Activated B cell treated with CpG ODN at 0.5 μM for 24 hours (primary cell): ENCODE results near the gene OR2B6. TPM values are rescaled to one million over a fixed set of nuclear protein-coding genes. Genes with fewer than 3 reads are reported as not detected.
"Not testable (repeated sequence)": the region's sequence is repeated elsewhere in the genome, so short reads cannot be mapped to it uniquely, and the experiment has no call there.

Experiments
- ATAC-seq: fragments of 200-7000 bp; cut with Tn5 transposase; one replicate; pipeline ENCODE4 v1.10.0; 2021; ENCODE audit warnings: low read depth, mild to moderate bottlenecking, moderate library complexity
- CTCF ChIA-PET: fragments of 350-600 bp; sonication (Branson Sonifier 250); formaldehyde crosslinking; loops from one replicate; lab custom pipeline; 2021; ENCODE audit warnings: antibody characterized with exemption; lab: Charles Lee
- POLR2A ChIA-PET: fragments of 350-600 bp; sonication (Branson Sonifier 250); formaldehyde crosslinking; loops from one replicate; lab custom pipeline; 2021; ENCODE audit warnings: antibody characterized with exemption; lab: Charles Lee
- DNase-seq: peaks from one replicate; pipeline ENCODE4 v3.0.0; 2022
- H3K27ac Mint-ChIP-seq: one replicate; pipeline ENCODE4 v1.8.0; 2020; ENCODE audit warnings: mixed read lengths
- H3K27me3 Mint-ChIP-seq: one replicate; pipeline ENCODE4 v1.8.0; 2021; ENCODE audit warnings: mixed read lengths
- H3K36me3 Mint-ChIP-seq: one replicate; pipeline ENCODE4 v1.8.0; 2021; ENCODE audit warnings: low read depth, mixed read lengths
- H3K4me1 Mint-ChIP-seq: one replicate; pipeline ENCODE4 v1.8.0; 2021; ENCODE audit warnings: mixed read lengths
- H3K4me3 Mint-ChIP-seq: one replicate; pipeline ENCODE4 v1.8.0; 2020; ENCODE audit warnings: mild to moderate bottlenecking, mixed read lengths
- H3K9me3 Mint-ChIP-seq: one replicate; pipeline ENCODE4 v1.8.0; 2020; ENCODE audit warnings: mixed read lengths
- intact Hi-C: fragments of 100-400 bp; cut with micrococcal nuclease; formaldehyde crosslinking; loops from one replicate; pipeline ENCODE4 v1.15.1; 2024
- total RNA-seq: library from RNA; stranded (reverse); gene quantifications from 2 replicates; pipeline ENCODE4 v1.2.3, GENCODE V29; 2022
- TF ChIP-seq, protein P1 (sequence below): fragments of 200-600 bp; IDR thresholded peaks from one replicate; pipeline ENCODE4 v1.8.0; 2022; ENCODE audit warnings: antibody characterized with exemption, mild to moderate bottlenecking

The OR2B6 gene
- total RNA-seq, 1 donor from 2014 or later, result not detected

DNA sequence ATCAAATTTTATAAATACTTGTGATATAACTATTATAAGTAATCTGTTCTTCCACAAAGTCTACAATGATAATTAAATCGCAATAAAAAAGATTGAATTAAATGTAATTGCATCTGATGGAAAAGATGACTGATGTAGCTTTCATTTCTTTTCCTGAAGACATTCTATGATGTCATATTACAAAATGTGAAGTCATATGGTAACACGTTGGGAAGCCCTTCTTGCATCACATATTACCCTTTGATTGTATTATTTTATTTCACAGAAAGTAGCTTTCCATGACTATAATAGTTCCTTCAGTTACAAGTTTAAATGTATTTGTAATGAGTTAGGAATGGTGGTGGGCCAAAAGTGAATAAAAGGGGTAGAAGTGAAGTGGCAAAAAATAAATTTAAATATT lies 25.8 kb upstream of the OR2B6 start:
- Mint-ChIP-seq H3K36me3 (no peaks in the 10 kb centered on the region), H3K27me3 (peaks cover 4% of the 10 kb centered on the region), H3K4me3 (no peak overlapping the region), H3K27ac (no peak overlapping the region), H3K4me1 (no peaks in the 10 kb centered on the region), H3K9me3 (peaks cover 11% of the 10 kb centered on the region)
- CTCF ChIA-PET, result no interaction called here
- POLR2A ChIA-PET, result no interaction called here
- DNase-seq, result no peak
- ATAC-seq, result no peak
- TF ChIP-seq, protein P1, sequence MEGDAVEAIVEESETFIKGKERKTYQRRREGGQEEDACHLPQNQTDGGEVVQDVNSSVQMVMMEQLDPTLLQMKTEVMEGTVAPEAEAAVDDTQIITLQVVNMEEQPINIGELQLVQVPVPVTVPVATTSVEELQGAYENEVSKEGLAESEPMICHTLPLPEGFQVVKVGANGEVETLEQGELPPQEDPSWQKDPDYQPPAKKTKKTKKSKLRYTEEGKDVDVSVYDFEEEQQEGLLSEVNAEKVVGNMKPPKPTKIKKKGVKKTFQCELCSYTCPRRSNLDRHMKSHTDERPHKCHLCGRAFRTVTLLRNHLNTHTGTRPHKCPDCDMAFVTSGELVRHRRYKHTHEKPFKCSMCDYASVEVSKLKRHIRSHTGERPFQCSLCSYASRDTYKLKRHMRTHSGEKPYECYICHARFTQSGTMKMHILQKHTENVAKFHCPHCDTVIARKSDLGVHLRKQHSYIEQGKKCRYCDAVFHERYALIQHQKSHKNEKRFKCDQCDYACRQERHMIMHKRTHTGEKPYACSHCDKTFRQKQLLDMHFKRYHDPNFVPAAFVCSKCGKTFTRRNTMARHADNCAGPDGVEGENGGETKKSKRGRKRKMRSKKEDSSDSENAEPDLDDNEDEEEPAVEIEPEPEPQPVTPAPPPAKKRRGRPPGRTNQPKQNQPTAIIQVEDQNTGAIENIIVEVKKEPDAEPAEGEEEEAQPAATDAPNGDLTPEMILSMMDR, result no peak
- intact Hi-C loops, result no loop called here

DNA sequence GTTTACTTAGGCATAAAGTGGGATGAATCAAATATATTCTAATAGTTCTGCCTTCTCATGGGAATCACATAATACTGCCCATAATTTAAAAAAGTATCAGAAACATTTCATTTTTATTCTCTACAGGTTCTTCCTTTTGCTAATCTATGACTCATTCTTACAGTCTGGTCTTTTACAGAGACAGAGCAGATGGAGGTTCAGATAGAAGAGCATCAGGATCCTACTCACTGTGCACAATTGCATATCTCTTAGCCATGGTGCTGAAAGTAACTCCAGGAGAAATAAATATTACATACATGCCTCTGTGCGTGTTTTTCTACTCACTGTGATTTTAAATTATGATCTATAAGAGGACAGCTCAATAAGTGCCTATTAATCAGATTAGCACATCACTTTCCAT lies 16.3 kb upstream of the OR2B6 start:
- ATAC-seq, result no peak
- intact Hi-C loops, result no loop called here
- H3K9me3 Mint-ChIP-seq, result peaks cover 4% of the 10 kb centered on the region
- no peak overlapping the region for H3K4me3 Mint-ChIP-seq
- POLR2A ChIA-PET, result no interaction called here
- peaks cover 14% of the 10 kb centered on the region for H3K27me3 Mint-ChIP-seq
- H3K36me3 Mint-ChIP-seq, result no peaks in the 10 kb centered on the region
- H3K4me1 Mint-ChIP-seq, result no peaks in the 10 kb centered on the region
- TF ChIP-seq, protein P1, result no peak
- CTCF ChIA-PET, result no interaction called here
- H3K27ac Mint-ChIP-seq, result no peak overlapping the region
- no peak for DNase-seq

DNA sequence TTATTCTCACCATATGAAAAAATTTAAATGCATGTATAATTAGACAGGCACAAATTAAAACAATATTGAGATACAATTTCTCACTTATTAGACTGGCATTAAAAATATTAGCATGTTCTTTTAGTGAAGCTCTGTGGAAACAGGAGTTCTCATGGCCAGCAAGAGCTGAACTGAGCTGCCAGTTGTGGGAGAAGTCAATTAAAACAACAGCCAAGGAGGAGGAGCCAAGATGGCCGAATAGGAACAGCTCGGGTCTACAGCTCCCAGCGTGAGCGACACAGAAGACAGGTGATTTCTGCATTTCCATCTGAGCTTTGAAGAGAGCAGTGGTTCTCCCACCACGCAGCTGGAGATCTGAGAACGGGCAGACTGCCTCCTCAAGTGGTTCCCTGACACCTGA lies 14.0 kb upstream of the OR2B6 start:
- ATAC-seq, DNase-seq, H3K27me3 Mint-ChIP-seq, H3K4me1 Mint-ChIP-seq, POLR2A ChIA-PET, H3K9me3 Mint-ChIP-seq, H3K36me3 Mint-ChIP-seq, H3K27ac Mint-ChIP-seq, H3K4me3 Mint-ChIP-seq, intact Hi-C loops, CTCF ChIA-PET: not testable (repeated sequence)

DNA sequence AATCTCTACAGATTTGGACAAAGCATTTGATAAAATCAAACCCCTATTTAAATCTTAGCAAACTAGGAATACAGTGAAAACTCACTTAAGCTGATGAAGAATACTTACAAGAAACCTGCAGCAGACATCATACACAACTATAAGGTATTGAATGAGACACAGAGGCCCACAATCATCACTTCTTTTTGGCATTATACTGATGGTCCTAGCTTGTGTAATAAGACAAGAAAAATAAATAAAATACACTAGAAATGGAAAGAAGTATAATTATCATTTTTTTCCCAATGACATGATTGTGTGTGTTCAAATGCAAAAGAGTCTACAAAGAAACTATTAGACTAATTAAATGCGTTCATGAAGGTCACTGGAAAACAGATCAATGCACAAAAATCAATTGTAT lies 8.8 kb upstream of the OR2B6 start:
- POLR2A ChIA-PET, result no interaction called here
- no peak overlapping the region for H3K27ac Mint-ChIP-seq
- intact Hi-C loops, result no loop called here
- no peaks in the 10 kb centered on the region for H3K36me3 Mint-ChIP-seq
- CTCF ChIA-PET, result no interaction called here
- no peaks in the 10 kb centered on the region for H3K4me1 Mint-ChIP-seq
- no peak for DNase-seq
- H3K9me3 Mint-ChIP-seq, result peaks cover 6% of the 10 kb centered on the region
- H3K27me3 Mint-ChIP-seq, result no peaks in the 10 kb centered on the region
- ATAC-seq, result no peak
- no peak overlapping the region for H3K4me3 Mint-ChIP-seq
- TF ChIP-seq, protein P1, result no peak

DNA sequence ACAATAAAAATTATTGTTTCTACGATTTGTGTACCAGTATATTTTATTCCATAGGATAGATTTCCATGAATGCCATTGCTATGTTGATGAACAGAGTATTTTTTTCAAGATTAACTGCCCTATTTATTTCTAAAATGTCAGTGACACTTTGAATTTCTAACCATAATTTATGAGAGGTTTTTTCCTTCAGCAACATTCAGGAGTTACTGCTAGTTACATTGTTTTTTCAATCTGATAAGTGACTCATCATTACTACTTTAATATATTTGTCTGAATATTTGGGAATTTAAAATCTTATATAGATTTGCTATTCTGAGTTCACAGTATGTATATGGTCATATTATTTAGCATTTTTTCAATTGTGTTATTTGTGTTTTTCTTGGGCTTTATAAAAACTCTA lies 6.0 kb upstream of the OR2B6 start:
- TF ChIP-seq, protein P1, result no peak
- Mint-ChIP-seq H3K27me3 (peaks cover 5% of the 10 kb centered on the region), H3K36me3 (no peaks in the 10 kb centered on the region), H3K9me3 (peaks cover 4% of the 10 kb centered on the region), H3K4me1 (no peaks in the 10 kb centered on the region), H3K4me3 (no peak overlapping the region), H3K27ac (no peak overlapping the region)
- ChIA-PET CTCF (no interaction called here), POLR2A (no interaction called here)
- intact Hi-C loops, result loop anchor here (10.0 kb wide), 1 partner anchor 114 kb away; no protein-coding TSS in a partner anchor
- no peak for ATAC-seq
- no peak for DNase-seq

DNA sequence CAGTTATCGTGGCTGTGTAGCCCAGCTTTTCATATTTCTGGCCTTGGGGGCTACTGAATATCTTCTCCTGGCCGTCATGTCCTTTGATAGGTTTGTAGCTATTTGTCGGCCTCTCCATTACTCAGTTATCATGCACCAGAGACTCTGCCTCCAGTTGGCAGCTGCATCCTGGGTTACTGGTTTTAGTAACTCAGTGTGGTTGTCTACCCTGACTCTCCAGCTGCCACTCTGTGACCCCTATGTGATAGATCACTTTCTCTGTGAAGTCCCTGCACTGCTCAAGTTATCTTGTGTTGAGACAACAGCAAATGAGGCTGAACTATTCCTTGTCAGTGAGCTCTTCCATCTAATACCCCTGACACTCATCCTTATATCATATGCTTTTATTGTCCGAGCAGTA lies 475 bp downstream of the OR2B6 start:
- Mint-ChIP-seq H3K9me3 (no peaks in the 10 kb centered on the region), H3K27me3 (peaks cover 7% of the 10 kb centered on the region), H3K36me3 (no peaks in the 10 kb centered on the region), H3K27ac (no peak overlapping the region), H3K4me1 (no peaks in the 10 kb centered on the region), H3K4me3 (no peak overlapping the region)
- ChIA-PET POLR2A (no interaction called here), CTCF (no interaction called here)
- DNase-seq (no peak), ATAC-seq (no peak)
- intact Hi-C loops, result loop anchor here (10.0 kb wide), 1 partner anchor 107 kb away; no protein-coding TSS in a partner anchor
- TF ChIP-seq, protein P1, result no peak
